GM21515 (cell line): ENCODE data around the gene CTBS.

ENCODE experiments used
- ATAC-seq: cut with Tn5 transposase; IDR thresholded peaks from one replicate; pipeline ENCODE4 v1.9.1; 2021; ENCODE audit not compliant: unreplicated experiment

CTBS gene

DNA sequence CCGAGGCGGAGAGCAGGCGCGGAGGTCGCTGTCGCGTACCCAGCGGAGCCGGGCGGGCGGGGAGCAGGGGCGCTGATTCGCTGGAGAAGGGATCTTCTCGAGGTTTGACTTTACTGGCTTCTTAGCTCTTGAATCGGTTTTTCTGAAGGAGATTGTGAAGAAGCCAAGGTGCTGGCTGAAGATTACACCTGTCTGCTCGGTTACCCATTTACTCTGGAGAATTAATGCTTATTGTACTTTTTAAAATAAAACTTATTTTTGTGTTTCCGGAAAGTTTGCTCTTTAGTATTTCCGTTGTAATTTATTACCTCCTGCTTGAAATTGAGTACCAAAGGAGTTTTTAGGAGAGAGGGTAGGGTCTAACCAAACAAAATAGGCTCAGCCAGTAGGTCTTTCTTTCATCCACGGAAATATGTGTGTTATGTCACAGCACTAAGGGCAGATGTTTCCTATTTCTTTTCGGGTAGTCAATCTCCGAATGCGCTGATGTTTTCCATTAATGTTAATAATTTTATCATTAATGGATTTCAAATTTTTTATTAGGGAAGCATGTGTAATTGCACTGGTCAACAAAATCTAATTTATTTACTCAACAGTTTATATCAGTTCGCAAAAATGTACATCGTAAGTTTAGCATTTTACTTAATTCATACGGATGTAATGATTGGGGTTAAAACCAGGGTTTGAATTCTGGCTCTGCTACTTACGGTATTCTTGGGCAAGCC, 67.3 kb downstream of the CTBS start:
- ATAC-seq = no peak

DNA sequence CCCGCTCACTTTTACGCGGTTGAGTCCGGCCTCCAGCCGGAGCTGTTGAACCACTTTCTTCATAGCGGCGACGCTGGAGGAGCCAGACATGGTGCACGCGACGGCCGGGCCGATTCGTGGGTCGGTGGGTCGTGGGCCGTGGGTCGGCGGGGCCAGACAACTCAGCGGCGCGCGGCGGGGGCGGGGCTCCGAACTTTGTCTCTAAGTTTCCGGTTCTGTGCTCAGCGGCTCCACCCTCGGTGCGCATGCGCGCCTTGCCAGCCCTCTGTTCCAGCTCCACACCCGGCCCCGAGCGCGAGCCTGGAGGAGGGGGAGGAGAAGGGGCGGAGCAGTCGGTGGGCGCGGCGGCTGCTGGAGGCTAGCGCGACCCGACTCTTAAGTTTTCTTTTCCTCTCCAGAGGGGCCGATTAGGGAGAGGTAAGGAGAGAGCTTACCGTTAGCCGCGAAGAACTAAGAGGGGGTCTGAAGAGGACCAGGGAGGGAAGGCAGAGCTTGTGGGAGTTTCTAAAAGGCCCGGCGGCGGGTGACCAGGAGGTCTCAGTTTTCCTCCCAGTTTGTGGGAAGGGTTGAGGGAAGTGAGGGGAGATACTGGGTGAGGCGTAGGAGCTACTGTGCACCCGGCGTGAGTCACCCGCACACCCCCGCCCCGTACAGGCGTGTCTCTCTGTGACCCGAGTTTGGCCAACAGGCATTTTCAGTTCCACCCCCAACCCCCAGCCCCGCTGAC, 68.1 kb downstream of the CTBS start, which contains the start of the genes GNG5 and SPATA1:
TSS of gene GNG5 (minus strand) at position 580 of the 727 bp plus-strand sequence. CDS start at position 90, 490 bp downstream.
TSS of gene SPATA1 (plus strand) at position 385 of the 727 bp plus-strand sequence. CDS start 9,974 bp downstream, outside the sequence.
- peak; percentile 81 for ATAC-seq

DNA sequence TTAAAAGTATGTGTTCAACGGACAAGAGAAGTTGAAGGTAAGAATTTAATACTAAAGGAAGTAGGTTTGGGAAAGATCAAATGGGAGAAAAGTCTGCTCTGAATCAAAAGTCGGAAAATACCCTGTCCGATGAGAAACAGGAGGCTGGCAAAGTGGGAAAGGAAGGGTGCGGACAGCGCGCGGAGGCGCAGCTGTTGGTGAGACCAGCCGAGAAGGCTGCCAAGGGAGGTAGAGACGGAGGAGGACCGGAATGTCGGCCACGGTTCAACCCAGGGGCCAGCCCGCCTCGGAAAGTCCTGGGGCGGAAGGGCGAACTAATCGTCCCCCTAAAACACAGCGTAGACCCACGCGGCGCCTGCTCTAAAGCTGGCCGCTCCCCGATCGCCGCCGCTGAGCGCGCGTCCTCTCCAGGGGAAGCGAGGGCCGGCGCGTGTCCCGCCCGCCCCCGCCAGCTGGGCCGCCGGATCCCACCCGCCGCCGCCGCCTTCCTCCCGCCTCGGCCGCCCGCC, 68.7 kb downstream of the CTBS start:
- peak; percentile 36 for ATAC-seq

DNA sequence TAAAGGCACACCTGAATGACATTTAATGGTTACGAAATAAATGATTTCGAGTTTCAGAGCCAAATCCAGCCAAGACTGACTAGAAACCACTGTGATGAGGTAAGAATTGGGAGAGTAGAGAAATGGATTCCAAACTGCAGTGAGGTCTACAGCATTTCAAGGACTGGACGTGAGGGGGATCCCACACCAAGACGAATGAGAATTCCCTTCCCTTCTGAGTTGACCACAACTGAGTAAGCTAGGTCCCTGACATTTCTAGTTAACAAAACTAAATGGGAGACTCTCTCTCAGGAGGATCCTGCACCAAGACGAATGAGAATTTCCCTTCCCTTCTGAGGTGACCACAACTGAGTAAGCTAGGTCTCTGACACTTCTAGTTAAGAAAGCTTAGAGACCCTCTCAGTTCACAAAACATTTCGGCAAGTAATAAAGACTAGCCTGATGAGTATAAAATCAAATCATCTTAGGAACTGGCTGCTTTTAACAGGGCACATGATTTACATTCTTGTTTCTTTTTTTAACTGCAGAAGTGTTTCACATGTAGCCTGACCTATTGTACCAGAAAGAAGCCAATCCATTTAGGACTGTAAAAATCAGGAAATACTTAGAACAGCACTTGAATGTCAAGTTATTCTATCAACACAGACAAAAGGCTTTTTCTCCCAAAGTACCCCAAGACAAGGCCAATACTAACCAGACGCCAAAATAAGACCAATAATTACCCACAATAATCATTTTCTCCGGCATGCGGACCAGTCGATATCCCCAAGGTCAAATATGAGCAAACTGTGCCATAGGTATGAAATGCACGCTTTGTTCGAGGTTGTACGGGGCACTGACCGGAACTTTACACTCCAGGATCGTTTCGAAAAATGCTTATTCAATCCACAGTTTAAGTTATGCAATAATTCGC, 69.4 kb downstream of the CTBS start:
- no peak for ATAC-seq

DNA sequence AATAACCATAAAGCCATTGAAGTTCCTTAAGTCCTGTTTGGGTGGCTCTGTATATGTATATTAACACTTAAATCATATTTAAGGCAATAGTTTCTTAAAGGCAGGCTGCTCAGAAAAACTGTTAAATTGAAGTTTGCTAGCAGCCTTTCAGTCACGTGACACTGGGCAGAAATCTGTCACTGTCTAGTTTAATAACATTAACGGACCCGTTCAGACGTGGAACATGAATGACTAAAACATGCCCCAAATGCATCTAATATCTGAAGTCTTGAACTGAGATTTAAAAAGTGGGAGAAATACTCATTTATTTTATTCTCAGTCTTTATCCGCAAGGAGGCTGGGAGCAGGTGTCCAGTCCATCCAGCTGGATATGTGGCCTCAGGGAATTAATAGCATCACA, 71.3 kb downstream of the CTBS start:
- ATAC-seq = no peak
